Heart right ventricle (tissue), 16 donors: ENCODE data around the gene TPCN1. TPM values are rescaled to one million over a fixed set of nuclear protein-coding genes. Genes with fewer than 3 reads are reported as not detected.

ENCODE experiments used
- ATAC-seq, 8 donors: fragments of 200-7000 bp; cut with Tn5 transposase; one replicate each; pipeline ENCODE4 v1.9.1; 2020; ENCODE audit warnings: mild to moderate bottlenecking in 8 of 8, moderate library complexity in 8 of 8, moderate number of reproducible peaks in 1 of 8
- DNase-seq, 2 donors: peaks; one replicate each; pipeline ENCODE4 v3.0.0-alpha.2; 2020
- H3K27ac ChIP-seq, 10 donors: fragments of 200-600 bp; sonication (generic) in 2 of 10; one replicate each; pipeline versions ENCODE4 v1.5.0 to v1.8.0; 2020 to 2022; ENCODE audit warnings: mild to moderate bottlenecking in 3 of 10
- H3K27me3 ChIP-seq, 7 donors: fragments of 200-600 bp; one replicate each; pipeline ENCODE4 v1.8.0; 2021 to 2022; ENCODE audit warnings: mild to moderate bottlenecking in 2 of 7
- H3K36me3 ChIP-seq, 9 donors: fragments of 200-600 bp; sonication (generic) in 1 of 9; one replicate each; pipeline versions ENCODE4 v1.5.0 to v1.8.0; 2020 to 2022; ENCODE audit warnings: mild to moderate bottlenecking in 2 of 9
- H3K4me1 ChIP-seq, 9 donors: fragments of 200-600 bp; sonication (generic) in 1 of 9; one replicate each; pipeline versions ENCODE4 v1.5.0 to v1.8.0; 2020 to 2022; ENCODE audit warnings: mild to moderate bottlenecking in 4 of 9
- H3K4me3 ChIP-seq, 10 donors: fragments of 200-600 bp; sonication (generic) in 2 of 10; one replicate each; pipeline versions ENCODE4 v1.5.0 to v1.8.0; 2020 to 2022; ENCODE audit warnings: mild to moderate bottlenecking in 7 of 10, moderate library complexity in 2 of 10
- H3K9me3 ChIP-seq, 11 donors: fragments of 200-600 bp in 10 of 11; sonication (generic) in 2 of 11; one replicate each; pipeline versions ENCODE4 v1.5.0 to v1.8.0; 2013 to 2022; ENCODE audit warnings: mild to moderate bottlenecking in 2 of 11, control low read depth in 1 of 11, moderate library complexity in 1 of 11
- WGBS, 2 donors: extraction: QIAGEN DNeasy Blood & Tissue Kit; methylation state at CpG; one replicate each; pipeline ENCODE4 v1.1.7; 2013; ENCODE audit warnings: inconsistent platforms in 1 of 2; 5-methylcytosine and 5-hydroxymethylcytosine counted together
- intact Hi-C, 10 donors: fragments of 100-400 bp; cut with DNase I; formaldehyde crosslinking; loops; one replicate each; pipeline versions ENCODE4 v1.11.1 to v1.14.2; 2022
- polyA plus RNA-seq, 2 donors: library from polyadenylated mRNA; stranded (reverse); fragments of 200-250 nt; gene quantifications; one replicate each; pipeline ENCODE4 v1.2.3, GENCODE V29; 2013
- total RNA-seq, 10 donors: library from RNA; stranded (reverse); fragmentation: NEBNext Ultra II Directional in 3 of 10; extraction: Animal tissue kit (Norgen Biotek cat#: 25700) in 3 of 10; gene quantifications; one replicate each; pipeline versions ENCODE4 v1.2.1 to v1.2.4, GENCODE V29; 2021 to 2023
- TF ChIP-seq, protein P1 (sequence below), 9 donors: fragments of 200-600 bp; sonication (generic) in 2 of 9; IDR thresholded peaks; one replicate each; pipeline versions ENCODE4 v1.5.0 to v1.8.0; 2021 to 2022; ENCODE audit warnings: antibody characterized with exemption in 9 of 9, mild to moderate bottlenecking in 5 of 9, moderate library complexity in 1 of 9
- donor health status: Arrhythmogenic right ventricular cardiomyopathy.
- donor health status: ischemic (EF 13 %, LVEDD 7.1; RV severe dilation, severe dysfunction).
- donor health status: healthy with polysubstance abuse.
- donor health status: DM: no; HTN: yes; CAD: no.
- donor health status: DM: no; HTN: no; CAD: no.
- donor health status: ischemic (EF 25% LVEDD 6.9; RV normal size, moderate dysfunction).
- donor health status: ischemic (EF 25% LVEDD 5.7; RV mildly dilated, moderate dysfunction).
- donor health status: healthy.
- donor health status: DM: yes; HTN: yes; CAD: no.
- donor health status: Ischemic cardiomyopathy.
- donor health status: ischemic (EF 35%, LVEDD 5.7; RV mildly dilated, moderate dysfunction).
- donor health status: nonischemic (EF 11% LVEDD 7.7; RV severe dilation, severe dysfunction).
- donor health status: DM: yes; HTN: yes; CAD: no.
- donor health status: PGD.
- donor health status: ischemic (EF 29% LVEDD 5.4; RV normal size, mild dysfunction).
- donor health status: nonischemic (EF 23%, LVEDD 6.1; RV moderate dilation, normal function).

TPCN1 gene
- total and polyA plus RNA-seq, 12 donors = 16.4 to 163 (median 127) TPM

GRCh38 chr12:113317122-113317521, 95.9 kb downstream of the TPCN1 start:
- no peak overlapping the region for H3K27ac ChIP-seq
- no peak overlapping the region for H3K4me3 ChIP-seq
- H3K4me1 ChIP-seq = peaks cover 0 to 12% (median 0%) of the 10 kb centered on the region in 9 donors
- ATAC-seq (no peak), DNase-seq (no peak)
- WGBS, 2 donors = 93 to 96% methylated on average over 6 of the region's 6 CpGs
- peaks cover 0 to 100% (median 34%) of the 10 kb centered on the region in 9 donors for H3K36me3 ChIP-seq
- TF ChIP-seq, protein P1, sequence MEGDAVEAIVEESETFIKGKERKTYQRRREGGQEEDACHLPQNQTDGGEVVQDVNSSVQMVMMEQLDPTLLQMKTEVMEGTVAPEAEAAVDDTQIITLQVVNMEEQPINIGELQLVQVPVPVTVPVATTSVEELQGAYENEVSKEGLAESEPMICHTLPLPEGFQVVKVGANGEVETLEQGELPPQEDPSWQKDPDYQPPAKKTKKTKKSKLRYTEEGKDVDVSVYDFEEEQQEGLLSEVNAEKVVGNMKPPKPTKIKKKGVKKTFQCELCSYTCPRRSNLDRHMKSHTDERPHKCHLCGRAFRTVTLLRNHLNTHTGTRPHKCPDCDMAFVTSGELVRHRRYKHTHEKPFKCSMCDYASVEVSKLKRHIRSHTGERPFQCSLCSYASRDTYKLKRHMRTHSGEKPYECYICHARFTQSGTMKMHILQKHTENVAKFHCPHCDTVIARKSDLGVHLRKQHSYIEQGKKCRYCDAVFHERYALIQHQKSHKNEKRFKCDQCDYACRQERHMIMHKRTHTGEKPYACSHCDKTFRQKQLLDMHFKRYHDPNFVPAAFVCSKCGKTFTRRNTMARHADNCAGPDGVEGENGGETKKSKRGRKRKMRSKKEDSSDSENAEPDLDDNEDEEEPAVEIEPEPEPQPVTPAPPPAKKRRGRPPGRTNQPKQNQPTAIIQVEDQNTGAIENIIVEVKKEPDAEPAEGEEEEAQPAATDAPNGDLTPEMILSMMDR (IDR thresholded peaks at IDR 0.05) = no peak
- intact Hi-C loops = loop anchor here in 3 of 10 donors (10.0 kb wide), 2 partner anchors 108 to 588 kb away; partner anchors contain the start of gene SDSL (in 2 of the 3)
- H3K27me3 ChIP-seq = no peaks in the 10 kb centered on the region
- peaks cover 0 to 10% (median 0%) of the 10 kb centered on the region in 11 donors for H3K9me3 ChIP-seq

DNA sequence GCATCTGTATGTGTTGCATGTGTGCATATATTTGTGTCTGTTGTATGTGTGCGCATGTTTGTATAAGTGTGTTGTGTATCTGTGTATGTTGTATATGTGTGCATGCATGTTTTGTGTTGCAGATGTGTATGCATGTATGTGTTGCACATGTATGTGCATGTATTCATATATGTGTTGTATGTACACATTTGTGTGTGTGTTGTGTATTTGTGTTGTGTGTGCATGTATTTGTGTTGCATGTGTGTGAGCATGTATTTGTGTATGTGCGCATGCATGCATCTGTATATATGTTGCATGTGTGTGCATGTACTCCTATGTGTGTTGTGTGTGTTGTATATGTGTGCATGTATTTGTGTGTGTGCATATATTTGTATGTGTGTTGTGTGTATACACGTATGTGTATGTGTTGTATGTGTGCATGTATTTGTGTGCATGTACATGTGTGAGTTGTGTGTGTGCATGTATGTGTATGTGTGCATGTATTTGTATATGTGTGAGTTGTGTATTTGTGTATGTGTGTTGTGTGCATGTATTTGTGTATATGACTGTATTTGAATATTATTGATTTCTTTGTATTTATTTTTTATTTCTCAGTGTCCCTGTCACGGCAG, 96.9 kb downstream of the TPCN1 start:
- DNase-seq (no peak), ATAC-seq (no peak)
- 93 to 96% methylated on average over 4 of the region's 4 CpGs for WGBS, 2 donors
- Histone ChIP-seq H3K27ac (no peak overlapping the region), H3K27me3 (no peaks in the 10 kb centered on the region), H3K4me1 (peaks cover 0 to 7% (median 0%) of the 10 kb centered on the region in 9 donors), H3K4me3 (no peak overlapping the region), H3K36me3 (peaks cover 0 to 97% (median 34%) of the 10 kb centered on the region in 9 donors), H3K9me3 (peaks cover 0 to 12% (median 0%) of the 10 kb centered on the region in 11 donors)
- intact Hi-C loops = loop anchor here in 3 of 10 donors (10.0 kb wide), 2 partner anchors 107 to 587 kb away; partner anchors contain the start of gene SDSL (in 2 of the 3)
- TF ChIP-seq, protein P1 (IDR thresholded peaks at IDR 0.05) = no peak

DNA sequence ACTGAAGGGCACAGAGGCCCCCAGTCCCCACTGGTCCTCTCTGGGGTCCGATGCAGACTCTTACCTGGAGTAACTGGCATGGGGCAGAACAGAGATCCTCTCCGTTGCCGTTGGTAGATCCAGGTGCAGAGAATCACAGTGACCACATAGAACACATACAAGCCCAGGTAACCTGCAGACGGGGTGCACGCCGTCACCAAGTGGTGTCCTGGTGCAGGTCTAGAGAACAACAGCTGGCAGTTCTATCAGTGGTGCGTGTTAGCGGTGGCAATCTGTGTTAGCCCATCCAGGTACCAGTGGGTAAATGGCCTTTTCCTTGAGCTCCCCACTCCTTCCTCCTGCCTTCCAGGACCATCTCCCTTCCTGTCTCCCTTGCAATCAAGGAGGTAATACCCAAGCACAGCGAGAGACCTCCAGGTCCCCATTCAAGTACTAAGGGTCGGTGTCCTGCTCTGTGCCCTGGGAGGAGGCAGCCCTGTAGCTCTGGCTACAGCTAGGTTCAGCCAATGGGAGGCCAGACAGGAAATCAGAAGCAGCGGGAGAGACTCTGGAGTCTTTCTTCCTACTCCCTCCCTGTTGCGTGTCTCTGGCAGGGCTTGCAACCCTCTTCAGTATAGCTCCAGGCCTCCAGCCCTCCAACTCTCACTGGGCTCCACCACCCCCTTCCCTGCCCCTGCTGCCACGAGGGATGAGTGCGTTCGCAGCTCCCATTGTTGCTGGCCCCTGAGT, 97.8 kb downstream of the TPCN1 start:
- intact Hi-C loops = loop anchor here in 3 of 10 donors (10.0 kb wide), 2 partner anchors 106 to 586 kb away; partner anchors contain the start of gene SDSL (in 2 of the 3)
- Histone ChIP-seq H3K4me3 (no peak overlapping the region), H3K36me3 (peaks cover 0 to 90% (median 26%) of the 10 kb centered on the region in 9 donors), H3K27me3 (no peaks in the 10 kb centered on the region), H3K9me3 (peaks cover 0 to 12% (median 0%) of the 10 kb centered on the region in 11 donors), H3K4me1 (peaks cover 0 to 7% (median 0%) of the 10 kb centered on the region in 9 donors), H3K27ac (no peak overlapping the region)
- no peak for DNase-seq
- WGBS, 2 donors = 88 to 94% methylated on average over 15 of the region's 15 CpGs
- no peak for ATAC-seq
- TF ChIP-seq, protein P1 (IDR thresholded peaks at IDR 0.05) = no peak

GRCh38 chr12:113320401-113320800, 99.1 kb downstream of the TPCN1 start:
- peak in 1 of 8 donors; percentile 46 for ATAC-seq
- H3K27ac ChIP-seq = no peak overlapping the region
- TF ChIP-seq, protein P1 (IDR thresholded peaks at IDR 0.05) = no peak
- intact Hi-C loops = no loop called here
- no peak for DNase-seq
- H3K27me3 ChIP-seq = no peaks in the 10 kb centered on the region
- H3K36me3 ChIP-seq = peaks cover 0 to 76% (median 25%) of the 10 kb centered on the region in 9 donors
- H3K9me3 ChIP-seq = peaks cover 0 to 12% (median 0%) of the 10 kb centered on the region in 11 donors
- H3K4me3 ChIP-seq = no peak overlapping the region
- H3K4me1 ChIP-seq = peaks cover 0 to 4% (median 0%) of the 10 kb centered on the region in 9 donors
- WGBS, 2 donors = 89 to 92% methylated on average over 12 of the region's 12 CpGs
